ENCODE data around the gene NRDE2.

DNA sequence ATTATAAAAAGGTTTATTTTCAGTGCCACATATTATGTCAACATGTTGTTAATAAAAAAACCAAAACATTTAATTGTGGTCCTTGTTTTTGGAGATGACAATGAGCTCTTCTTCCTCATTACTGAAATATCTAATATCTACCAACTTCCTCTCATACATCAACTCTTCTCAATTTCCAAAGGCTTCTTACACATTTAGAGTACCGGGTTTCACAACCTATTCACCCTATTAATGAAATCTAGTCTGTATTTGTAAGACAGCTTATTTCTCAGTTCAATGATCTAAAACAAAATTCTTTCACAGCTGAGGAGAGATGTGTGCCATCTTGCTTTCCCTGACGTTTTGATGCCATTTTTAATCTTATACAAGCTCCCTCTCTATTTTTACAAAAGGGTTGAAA is 14.5 kb downstream of the NRDE2 start:
- TF ChIP-seq POLR2AphosphoS5 (IDR thresholded peaks at IDR 0.05), result no peak
- TF ChIP-seq, protein P1, sequence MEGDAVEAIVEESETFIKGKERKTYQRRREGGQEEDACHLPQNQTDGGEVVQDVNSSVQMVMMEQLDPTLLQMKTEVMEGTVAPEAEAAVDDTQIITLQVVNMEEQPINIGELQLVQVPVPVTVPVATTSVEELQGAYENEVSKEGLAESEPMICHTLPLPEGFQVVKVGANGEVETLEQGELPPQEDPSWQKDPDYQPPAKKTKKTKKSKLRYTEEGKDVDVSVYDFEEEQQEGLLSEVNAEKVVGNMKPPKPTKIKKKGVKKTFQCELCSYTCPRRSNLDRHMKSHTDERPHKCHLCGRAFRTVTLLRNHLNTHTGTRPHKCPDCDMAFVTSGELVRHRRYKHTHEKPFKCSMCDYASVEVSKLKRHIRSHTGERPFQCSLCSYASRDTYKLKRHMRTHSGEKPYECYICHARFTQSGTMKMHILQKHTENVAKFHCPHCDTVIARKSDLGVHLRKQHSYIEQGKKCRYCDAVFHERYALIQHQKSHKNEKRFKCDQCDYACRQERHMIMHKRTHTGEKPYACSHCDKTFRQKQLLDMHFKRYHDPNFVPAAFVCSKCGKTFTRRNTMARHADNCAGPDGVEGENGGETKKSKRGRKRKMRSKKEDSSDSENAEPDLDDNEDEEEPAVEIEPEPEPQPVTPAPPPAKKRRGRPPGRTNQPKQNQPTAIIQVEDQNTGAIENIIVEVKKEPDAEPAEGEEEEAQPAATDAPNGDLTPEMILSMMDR (IDR thresholded peaks at IDR 0.05), result no peak

All from transverse colon (tissue), 4 donors.